GM19468 (cell line): ENCODE results near the gene CFAP43.
"Not testable (repeated sequence)": the region's sequence is repeated elsewhere in the genome, so short reads cannot be mapped to it uniquely, and the experiment has no call there.

Source experiments
- ATAC-seq: cut with Tn5 transposase; IDR thresholded peaks from one replicate; pipeline ENCODE4 v1.9.1; 2021; ENCODE audit warnings: mild to moderate bottlenecking, moderate library complexity, moderate number of reproducible peaks; ENCODE audit not compliant: unreplicated experiment; ENCODE audit errors: extremely low read depth

Gene CFAP43

DNA sequence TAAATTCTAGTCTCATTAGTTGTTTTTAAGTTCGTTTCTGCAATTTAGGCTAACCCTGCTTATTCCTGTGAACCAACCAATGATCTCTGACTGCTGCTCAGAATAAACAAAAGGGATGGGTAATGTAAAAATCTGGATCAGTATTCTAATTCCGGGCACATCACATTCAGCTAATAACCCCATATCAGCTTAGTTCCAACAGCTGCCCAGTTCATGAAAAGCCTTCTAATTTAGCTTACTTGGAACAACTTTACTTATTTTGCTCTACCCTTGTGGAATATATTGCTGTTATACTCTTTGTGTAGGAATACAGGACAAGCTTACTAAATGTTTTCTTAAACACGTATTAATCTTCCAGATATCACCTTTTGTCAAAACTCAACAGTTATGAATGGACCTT lies 3.6 kb upstream of the CFAP43 start:
- ATAC-seq, result no peak

DNA sequence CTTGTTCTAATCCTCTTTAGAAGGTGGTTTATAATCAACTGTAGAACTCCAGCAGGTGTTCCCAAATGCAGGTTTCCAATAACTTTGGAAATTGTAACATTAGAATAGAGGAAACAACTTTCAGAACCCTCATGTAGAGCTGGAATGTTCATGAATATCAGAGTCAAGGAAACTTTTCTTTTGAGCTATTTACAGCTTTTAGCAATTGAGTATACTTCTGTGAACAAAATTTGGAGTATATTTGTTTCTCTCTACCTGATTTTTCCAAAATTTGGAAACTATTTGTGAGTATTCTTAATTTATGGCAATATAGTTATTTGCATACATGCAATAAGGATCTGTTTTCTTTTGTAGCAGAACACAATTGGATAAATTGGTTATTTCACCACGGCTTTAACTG lies 2.8 kb upstream of the CFAP43 start:
- ATAC-seq, result no peak

DNA sequence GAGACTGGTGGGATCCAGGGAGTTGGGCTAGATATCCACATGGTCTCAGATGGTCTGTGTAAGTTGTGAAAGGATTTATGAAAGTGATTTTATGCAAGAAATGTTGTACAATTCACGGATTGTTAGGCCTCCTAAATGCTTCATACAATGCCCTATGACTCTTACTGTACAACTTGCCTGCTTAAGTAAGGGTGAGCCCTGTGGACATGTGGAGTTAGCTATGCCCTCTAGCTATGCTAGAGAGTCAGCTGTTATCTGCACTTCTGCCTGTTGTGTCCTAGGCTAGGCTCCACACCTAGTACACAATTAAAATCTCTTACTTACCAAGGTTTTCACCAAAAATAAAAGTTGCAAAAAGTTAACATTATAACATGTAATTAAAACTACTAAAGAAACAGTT lies 1.7 kb upstream of the CFAP43 start:
- no peak for ATAC-seq

DNA sequence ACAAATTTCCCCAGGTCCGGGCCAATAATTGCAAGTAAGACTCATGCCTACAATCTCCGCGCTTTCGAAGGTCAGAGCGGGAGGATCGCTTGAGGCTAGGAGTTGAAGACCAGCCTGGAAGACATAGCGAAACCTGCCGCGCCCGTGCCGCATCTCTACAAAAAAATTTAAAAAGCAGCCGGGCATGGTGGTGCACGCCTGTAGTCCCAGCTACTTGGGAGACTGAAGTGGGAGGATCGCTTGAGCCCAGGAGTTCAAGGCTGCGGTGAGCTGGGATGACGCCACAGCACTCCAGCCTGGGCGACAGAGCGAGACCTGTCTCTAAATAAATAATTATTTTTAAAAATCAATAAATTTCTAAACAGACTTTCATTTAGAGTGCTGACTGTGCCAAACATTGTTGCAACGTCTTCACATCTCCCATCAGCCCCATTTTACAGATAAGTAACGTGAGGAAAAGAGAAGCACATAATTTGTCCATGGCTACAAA lies 494 bp upstream of the CFAP43 start:
- no peak for ATAC-seq

DNA sequence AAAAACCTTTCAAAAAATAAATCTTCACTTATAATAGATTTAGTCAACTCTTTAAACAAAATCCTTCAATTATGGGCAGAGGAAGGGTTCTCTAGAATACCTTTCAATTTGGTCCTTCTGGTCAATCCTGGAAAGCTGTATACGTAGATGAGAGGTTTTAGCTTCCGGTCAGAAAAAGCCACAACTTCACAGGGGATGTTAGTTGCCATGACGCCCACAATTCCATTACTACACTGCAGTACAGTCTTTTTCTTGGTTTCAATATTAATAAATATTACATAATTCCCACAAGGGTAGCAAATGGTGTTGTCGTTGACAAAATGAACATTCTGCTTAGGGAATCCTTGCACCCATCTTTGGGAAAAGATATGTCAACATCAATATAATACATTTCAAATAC lies 1.7 kb downstream of the CFAP43 start:
- ATAC-seq, result no peak

DNA sequence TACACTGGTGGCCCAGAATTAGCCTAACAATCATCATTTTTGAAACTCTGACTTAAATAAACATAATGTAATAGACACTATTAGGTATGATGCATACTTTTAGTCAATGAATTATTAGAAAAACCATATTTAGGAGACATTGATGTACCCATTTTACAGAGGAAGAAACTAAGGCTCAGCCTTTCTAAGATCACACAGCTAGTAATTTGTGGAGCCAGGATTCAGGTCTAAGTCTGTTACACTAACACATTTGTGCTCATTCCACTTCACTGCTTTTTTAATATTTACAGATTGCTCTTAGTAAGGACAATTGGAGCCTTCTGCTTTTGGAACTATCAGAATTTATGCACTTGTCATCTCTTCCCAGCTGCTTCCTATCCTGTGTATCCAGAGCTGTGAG lies 8.9 kb downstream of the CFAP43 start:
- ATAC-seq, result no peak

DNA sequence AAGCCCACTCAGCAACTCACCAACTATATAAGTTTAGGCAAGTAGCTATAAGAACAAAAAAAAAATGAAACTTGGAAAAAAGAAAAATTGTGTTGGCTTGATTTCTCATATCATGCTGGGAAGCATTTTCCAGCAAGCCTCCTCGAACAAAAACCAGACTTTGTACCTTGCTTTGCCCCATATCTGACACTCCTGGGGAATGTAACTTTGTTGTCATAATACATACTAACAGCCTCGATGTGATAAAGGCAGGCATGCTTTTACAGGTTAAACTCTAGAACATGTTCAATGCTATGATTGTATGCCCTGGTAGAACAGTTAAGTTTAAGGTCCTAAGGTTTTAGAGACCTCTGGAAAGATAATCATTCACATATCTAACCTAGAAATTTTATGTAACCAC lies 11.6 kb downstream of the CFAP43 start:
- ATAC-seq, result no peak

DNA sequence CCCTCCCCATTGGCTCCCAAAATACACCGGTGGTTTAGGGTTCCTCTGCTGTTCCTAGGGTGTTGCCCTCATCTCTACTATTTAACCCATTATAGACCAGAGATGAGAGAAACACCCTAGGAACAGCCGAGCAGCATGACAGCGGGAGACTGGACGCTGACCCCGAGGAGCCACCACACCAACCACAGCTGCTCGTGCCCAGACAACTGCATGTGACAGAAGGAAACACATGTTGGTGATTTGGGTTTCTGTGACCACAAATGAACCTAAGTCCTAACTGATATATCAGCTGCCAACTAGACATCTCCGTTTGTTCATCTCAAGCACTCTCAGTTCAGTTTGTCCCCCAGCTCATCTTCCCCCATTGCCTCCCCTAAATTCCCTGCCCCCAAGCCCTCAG lies 13.4 kb downstream of the CFAP43 start:
- ATAC-seq, result no peak

DNA sequence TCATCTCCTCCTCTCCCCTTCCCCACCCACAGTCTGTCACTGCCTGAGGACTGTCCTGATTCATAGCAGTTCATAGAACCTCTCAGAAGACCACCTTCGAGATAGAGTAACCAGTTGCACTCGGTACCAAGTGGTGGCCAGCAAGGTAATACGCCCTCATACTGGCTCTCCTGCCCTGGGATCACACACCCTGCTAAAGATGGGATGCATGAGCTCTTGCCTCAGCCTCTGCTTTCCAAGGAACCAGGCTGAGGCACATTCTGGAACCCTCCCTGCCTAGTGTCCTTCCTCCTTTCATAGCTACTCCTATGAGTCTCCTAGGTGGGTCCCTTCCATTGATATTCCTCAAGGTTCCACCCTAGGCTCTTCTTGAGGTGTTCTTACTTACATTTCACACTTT lies 15.5 kb downstream of the CFAP43 start:
- ATAC-seq, result no peak

DNA sequence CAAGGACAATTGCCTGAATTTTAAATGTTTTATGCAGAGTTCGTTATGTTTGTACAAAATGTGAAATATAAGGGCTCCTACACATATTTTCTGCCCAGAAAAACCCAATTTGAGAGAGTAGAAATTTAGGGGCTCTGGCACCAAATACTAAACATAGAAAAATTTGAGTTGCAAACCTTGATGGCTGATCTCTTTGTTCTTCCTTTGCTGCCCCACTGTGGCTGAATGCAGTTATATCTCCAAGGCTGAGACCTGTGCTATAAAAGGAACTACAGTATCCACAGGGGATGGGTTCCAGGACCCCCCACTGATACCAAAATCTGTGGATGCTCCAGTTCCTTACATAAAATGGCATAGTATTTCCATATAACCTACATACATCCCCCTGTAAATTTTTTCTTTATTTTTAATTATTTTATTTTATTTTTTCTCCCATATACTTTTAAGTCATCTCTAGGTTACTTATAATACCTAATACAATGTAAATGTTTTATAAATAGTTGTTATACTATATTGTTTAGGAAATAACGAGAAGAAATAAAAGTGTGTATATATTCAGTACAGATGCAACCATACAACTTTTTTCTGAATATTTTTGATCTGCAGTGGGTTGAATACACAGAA lies 22.5 kb downstream of the CFAP43 start:
- ATAC-seq, result no peak

DNA sequence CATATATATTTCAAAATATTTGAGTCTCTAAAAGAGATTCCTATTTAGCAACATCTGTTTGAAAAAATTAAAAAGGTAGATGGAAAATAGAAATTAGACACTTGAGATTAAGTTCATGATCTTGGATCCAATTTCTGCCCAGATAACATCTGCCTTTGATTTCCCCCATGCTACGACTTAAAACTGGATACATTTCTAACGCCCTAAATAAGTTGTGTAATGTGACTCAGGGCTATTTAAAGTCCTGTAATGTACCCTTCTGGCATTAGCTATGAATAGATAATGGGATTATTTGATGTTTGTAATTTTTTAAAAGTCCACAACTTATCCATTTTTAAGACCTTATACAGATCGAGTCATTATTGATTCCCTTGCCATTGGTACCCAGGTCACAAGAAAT lies 23.4 kb downstream of the CFAP43 start:
- no peak for ATAC-seq

DNA sequence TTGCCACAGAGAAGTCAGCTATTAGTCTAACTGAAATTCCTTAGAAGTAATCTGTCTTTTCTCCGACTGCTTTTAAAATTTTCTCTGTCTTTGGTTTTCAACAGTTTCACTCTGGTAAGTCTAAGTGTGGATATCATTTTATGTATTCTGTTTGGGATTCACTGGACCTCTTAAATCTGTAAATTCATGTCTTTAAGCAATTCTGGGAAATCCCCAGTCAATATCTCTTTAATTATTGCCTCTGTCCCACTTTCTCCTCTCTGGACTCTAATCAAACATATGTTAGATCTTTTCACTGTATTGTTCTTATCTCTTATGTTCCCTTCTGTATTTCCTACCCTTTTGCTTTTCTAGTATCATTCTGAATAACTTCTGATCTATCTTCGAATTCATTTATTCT lies 29.9 kb downstream of the CFAP43 start:
- no peak for ATAC-seq

DNA sequence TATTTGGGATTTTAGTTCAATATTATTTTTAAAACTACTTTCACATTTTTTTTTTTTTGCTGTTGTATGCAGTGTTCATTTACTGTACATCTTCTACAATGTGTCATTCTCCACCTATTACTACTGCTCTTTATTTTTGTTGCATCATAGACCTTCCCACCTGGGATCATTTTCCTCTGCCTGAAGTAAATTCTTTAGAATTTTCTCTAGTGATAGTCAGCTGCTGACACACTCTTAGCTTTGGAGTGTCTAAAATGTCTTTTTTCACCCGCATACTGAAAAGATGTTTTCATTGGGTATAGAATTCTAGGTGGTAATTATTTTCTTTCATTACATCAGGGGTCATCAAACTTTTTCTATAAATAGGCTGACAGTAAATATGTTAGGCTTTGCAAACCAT lies 30.5 kb downstream of the CFAP43 start:
- ATAC-seq, result no peak

DNA sequence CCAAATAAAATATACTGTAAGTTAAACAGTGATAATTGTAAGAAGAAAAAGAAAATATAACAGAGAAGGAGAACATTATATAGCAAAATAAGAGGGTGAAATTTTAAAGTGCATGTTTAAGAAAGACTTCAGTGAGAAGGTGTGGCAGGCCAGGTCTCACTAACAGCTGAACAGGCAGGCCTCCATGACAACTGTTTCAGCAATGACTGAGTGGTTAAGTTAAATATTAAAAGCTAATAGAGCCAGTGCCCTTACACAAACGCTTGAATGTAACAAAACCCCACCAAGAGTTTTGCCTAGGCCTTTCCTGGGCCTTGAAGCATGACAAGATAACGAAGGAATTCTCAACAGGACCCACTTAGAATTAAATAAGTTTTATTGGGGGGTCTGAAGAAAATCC lies 32.6 kb downstream of the CFAP43 start:
- no peak for ATAC-seq

DNA sequence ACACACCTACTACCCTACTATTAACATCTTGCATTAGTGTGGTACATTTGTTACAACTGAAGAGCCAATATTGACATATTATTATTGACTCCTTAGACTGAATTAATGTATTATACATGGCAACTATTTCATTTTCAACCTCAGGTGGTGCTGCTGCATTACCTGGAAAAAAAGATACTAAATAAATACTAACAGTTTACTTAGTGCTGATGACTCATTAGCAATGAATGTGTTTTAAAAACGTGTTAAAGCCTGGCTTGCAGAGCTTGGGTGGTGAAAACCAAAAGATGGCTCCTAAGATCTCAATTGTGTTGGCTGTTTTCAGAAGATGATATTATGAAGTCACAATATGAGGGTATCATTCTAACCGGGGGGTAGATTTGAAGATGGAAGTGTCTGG lies 34.8 kb downstream of the CFAP43 start:
- no peak for ATAC-seq

DNA sequence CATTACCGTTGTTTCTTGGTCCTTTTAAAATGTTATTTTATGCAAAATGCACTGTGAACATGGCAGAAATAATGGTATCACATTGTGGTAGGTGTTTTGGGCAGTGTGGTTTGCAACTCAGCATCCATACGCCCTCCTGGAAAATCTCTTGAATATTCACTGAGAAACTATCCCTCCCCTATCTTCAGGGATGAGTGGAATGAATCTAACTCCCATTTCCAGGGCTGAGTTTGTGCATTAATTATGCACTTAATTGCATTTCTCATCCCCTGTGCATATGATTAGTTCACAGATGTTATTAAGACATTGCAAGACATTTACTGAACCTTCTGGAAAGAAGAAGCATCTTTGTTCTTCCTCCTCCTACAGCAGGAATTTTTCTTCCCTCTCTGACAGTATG lies 36.5 kb downstream of the CFAP43 start:
- ATAC-seq, result no peak

DNA sequence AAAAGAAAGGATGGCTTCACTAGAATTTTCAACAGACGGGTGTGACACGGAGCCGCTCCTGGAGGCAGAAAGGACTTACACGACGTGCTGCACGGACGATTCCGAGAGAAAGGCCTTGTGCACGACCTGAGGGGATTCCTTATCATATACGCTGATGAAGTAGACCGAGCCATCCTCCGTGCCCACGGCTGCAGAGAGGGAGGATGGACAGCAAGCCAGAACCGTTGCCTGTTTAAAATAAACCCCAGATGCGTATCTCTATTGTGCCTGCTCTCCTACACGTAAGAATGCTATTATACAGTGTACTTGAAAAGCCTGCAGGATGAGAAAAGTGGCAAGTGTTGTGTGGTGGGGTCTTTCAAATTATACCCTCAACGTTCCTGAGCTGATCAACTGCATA lies 38.4 kb downstream of the CFAP43 start:
- ATAC-seq, result no peak

DNA sequence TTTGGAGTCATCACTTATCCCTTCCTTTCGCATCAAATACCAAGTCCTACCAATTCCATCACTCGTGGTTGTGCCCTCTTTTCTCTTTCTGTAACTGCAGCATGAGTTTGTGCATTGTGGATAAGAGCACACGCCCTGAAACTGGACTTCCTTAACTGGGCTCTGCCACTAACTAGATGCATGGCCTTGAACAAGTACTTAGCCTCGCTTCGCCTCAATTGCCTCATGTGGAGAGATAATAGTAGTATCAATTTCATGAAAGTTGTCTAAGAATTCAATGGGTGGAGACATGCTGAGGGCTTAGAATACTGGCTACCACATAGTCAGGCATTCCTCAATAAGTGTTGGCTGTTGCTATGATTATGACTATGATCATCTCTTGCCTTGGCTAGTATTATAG lies 41.5 kb downstream of the CFAP43 start:
- ATAC-seq, result no peak

DNA sequence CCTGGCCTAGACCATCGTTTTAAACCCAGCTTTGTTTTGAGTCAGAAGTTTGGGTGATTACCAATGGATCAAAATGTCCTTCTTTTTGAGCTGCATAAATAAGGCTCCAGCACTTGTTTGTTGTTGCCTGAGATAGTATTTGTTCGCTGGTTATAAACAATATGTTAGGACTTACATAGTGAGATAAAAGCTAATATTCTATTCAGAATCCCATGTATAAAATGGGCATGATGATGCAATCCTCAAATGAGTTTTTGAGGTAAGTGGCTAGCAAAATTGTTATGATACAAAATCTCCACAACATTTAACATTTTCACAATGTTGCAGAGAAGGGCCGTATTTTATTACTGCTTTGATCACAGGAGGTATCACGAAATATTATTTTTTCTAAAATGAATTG lies 48.5 kb downstream of the CFAP43 start:
- no peak for ATAC-seq

DNA sequence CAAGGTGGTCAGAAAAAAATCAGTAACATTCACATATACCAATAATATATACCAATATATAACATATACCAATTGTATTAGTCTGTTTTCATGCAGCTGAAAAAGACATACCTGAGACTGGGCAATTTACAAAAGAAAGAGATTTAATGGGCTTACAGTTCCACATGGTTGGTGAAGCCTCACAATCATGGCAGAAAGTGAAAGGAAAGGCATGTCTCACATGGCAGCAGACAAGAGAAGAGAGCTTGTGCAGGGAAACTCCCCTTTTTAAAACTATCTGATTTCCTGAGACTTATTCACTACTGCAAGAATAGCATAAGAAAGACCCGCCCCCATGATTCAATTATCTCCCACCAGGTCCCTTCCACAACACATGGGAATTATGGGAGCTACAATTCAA lies 58.0 kb downstream of the CFAP43 start:
- ATAC-seq, result not testable (repeated sequence)

DNA sequence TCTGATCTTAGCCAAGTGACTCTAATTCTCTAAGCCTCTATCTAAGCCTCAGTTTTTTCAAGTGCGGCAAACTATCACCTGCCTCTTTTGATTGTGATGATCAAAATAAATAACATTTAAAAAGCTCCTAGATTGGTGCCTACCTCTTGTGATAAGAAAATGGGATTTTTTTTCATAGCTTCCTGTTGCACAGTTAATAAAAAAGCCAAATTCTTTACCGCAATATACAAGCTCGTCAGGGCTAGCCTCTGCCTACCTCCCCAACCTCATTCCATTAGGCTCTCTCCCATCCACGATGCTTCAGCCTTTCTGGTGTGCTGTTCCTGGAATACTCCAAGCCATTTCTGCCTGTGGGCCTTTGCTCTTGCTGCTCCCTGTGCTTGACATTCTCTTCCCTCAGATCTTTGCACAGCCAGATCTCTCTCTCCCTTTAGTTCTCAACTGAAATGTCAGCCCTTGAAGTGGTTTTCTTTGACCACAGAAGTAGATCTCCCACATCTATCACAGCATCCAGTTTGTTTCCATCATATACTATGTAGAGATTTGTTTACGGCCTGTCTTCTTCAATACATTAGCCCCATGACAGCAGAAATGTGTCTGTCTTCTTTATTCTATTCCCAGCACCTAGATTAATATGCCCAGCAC lies 61.4 kb downstream of the CFAP43 start:
- no peak for ATAC-seq

DNA sequence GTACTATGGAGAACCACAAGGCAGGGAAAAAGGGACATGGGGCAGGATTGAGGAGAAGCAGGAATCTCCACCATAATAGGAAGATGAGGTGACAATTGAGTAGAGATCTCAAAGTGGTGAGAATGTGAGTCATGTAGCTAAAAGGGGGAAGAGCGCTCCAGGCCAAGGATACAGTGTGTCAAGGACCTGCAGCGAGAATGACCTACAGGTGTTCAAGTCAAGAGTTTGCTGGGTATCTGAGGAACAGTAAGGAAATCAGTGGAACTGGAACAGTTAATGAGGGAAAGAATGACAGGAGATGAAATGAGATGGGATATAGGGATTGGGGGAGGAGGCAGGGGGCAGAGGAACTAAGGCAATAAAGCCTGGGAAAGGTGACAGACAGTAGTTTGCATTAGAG lies 76.6 kb downstream of the CFAP43 start:
- no peak for ATAC-seq
